Loucy (cell line): Measurements from ENCODE around the gene OR1I1.

Experiments used
- CTCF ChIP-seq: fragments of 200-600 bp; sonication (generic); conservative IDR thresholded peaks from 2 replicates; pipeline ENCODE4 v1.5.1; 2014; ENCODE audit warnings: mild to moderate bottlenecking, antibody characterized with exemption, low read length
- EZH2phosphoT487 ChIP-seq: fragments of 200-600 bp; IDR thresholded peaks from 2 replicates; pipeline ENCODE4 v1.6.1; 2018; ENCODE audit warnings: antibody characterized with exemption, mild to moderate bottlenecking, moderate library complexity, borderline replicate concordance

- no peak for TF ChIP-seq EZH2phosphoT487
- TF ChIP-seq CTCF = no peak
Measured at GRCh38 chr19:15136234-15136954, 54.4 kb downstream of the OR1I1 start.
